HepG2 (cell line): Measurements from ENCODE around the gene COL13A1.

Experiments used
- EZH2 ChIP-seq: conservative IDR thresholded peaks from 2 replicates; pipeline ENCODE4 v1.6.1; 2012; ENCODE audit warnings: mild to moderate bottlenecking, low read depth, low read length, moderate library complexity
- NR2F2 ChIP-seq: IDR thresholded peaks from 2 replicates; pipeline ENCODE4 v1.6.1; 2012; ENCODE audit warnings: low read depth, inconsistent platforms, borderline replicate concordance
- PBX2 ChIP-seq: IDR thresholded peaks from 2 replicates; pipeline ENCODE4 v1.6.1; 2016; ENCODE audit warnings: control low read depth
- PRDM10 ChIP-seq: sonication (generic); formaldehyde crosslinking; IDR thresholded peaks from 2 replicates; pipeline ENCODE4 v1.4.0; 2020; ENCODE audit warnings: low read depth, missing genetic modification reagents
- SOX13 ChIP-seq, 3 experiments: fragments of 450-650 bp in 1 of 3; sonication (generic) in 1 of 3; formaldehyde crosslinking in 1 of 3; IDR thresholded peaks in 2 of 3; conservative IDR thresholded peaks in 1 of 3; 2 replicates each; pipeline versions ENCODE4 v1.5.0 to v1.6.1; 2016 to 2020; ENCODE audit warnings: antibody characterized with exemption in 1 of 3, mild to moderate bottlenecking in 1 of 3, missing compliant biosample characterization in 1 of 3, missing genetic modification reagents in 1 of 3, moderate library complexity in 1 of 3
- TRIM22 ChIP-seq: fragments of 450-650 bp; IDR thresholded peaks from 2 replicates; pipeline ENCODE4 v1.6.1; 2017
- ZNF18 ChIP-seq: sonication (generic); formaldehyde crosslinking; IDR thresholded peaks from 2 replicates; pipeline ENCODE4 v1.8.0; 2022; ENCODE audit warnings: mild to moderate bottlenecking, missing genetic modification reagents; ENCODE audit not compliant: insufficient replicate concordance

- no peak for TF ChIP-seq NR2F2
- TF ChIP-seq ZNF18 (CRISPR knock-in tag): no peak
- no peak for TF ChIP-seq SOX13 (IDR thresholded peaks at IDR 0.05)
- no peak for TF ChIP-seq SOX13 (CRISPR knock-in tag; conservative IDR thresholded peaks at IDR 0.05 in 1 of 2, IDR thresholded peaks at IDR 0.05 in 1 of 2)
- no peak for TF ChIP-seq TRIM22
- TF ChIP-seq PBX2 (CRISPR knock-in tag): no peak
- TF ChIP-seq EZH2: no peak
- no peak for TF ChIP-seq PRDM10 (CRISPR knock-in tag)
Measured at GRCh38 chr10:69894156-69894555, 92.5 kb downstream of the COL13A1 start.
